GM19193 (cell line): ENCODE data around the gene UNCX.

Experiments used
- POLR2A ChIP-seq: IDR thresholded peaks from 4 replicates; pipeline ENCODE4 v1.6.1; 2011; ENCODE audit not compliant: insufficient read depth, insufficient read length; ENCODE audit errors: extremely low read depth

Gene UNCX

DNA sequence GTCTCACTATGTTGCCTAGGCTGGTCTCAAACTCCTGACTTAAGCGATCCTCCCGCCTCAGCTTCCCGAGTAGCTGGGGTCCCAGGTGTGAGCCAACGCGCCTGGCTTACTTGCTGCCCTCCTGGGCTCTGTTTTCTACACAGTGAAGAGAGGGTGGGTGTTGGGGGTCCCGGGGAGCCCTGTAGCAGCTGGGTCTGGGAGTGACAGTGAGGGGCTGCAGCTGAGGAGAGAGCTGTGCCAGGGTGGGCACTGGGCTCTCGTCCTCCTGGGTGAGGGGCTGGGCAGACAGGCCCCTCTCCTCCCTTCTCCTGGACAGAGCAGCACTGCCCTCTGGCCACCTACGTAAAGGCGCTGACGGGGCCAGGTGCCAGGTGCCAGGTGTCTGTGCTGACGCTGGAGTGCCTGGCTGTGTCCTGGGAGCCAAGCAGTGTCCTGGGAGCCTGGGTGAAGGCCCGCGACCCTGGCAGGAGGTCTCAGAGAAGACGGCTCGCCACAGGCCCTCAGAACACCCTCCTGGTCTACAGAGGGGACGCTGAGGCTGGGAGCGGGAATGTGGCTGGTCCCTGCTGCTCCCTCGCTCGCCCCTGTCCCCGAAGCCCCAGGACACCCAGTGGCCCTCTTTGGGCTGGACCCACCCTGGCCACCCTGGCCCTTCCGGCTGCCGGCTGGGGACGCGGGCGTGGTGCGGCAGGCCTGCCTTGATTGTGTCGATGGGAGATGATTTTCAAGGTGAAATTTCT, 35.6 kb downstream of the UNCX start:
- TF ChIP-seq POLR2A: no peak

DNA sequence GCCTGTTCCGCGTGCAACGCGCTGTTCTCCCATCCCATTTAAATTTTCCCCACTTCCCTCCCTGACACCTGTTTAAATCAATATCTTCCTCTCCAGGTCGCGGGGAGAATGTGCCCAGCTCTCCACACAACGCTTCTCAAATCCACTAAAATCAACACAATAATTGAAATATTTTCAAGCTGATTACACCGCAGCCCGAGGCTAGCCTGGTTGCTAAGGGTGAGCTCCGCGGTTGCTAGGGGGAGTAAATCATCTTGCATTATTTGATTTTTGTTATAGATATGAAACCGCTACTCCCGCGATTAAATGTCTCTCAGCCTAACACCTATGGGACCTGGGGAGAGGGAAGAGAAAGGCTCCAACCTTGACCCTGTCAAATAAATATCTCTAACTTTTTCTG, 36.2 kb downstream of the UNCX start:
- TF ChIP-seq POLR2A: no peak

DNA sequence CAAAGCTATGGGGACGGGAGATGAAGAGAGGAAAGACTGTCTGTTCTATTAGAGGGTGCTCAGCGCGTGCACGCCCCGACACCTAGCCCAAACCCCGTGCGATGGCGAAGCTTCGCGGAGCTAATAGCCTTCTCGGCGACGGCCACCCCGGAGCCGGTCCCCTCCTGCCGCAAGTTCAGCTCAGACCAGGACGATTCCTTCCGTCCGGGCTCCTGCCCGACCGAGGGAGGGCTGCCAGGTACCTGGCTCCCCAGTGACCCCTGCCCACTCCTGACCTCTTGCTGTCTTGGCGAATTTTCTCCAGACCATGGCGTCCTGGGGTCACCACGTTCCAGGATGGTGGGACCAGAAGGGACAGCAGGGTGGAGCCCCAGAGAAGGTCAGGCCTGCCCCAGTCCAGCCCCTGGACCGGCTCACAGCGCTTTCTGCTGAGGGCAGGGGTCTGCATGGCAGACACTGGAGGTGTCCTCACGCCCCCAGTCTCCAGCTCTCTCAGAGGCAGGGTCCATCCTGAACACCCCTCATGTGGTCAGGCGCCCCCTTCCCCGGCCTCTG, 36.7 kb downstream of the UNCX start:
- no peak for TF ChIP-seq POLR2A

DNA sequence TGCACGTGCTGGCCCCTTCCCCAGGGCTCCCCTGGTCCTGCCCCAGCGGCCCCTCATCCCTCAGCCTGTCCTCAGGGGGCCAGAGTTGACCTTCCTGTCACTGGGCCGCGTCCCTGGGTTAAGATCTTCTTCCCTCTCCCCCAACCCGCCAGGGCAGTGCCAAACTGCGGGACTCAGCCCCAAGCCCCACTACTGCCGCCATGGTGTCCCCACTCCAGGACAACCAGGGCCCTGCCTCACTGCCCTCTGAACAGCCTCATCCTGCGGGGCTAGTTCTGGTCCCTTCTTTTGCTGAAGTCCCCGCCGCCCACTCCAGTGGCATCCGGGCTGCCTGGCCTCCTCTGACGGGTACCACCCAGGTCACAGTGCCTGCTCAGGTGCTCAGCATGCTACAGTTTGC, 37.5 kb downstream of the UNCX start:
- TF ChIP-seq POLR2A: no peak

DNA sequence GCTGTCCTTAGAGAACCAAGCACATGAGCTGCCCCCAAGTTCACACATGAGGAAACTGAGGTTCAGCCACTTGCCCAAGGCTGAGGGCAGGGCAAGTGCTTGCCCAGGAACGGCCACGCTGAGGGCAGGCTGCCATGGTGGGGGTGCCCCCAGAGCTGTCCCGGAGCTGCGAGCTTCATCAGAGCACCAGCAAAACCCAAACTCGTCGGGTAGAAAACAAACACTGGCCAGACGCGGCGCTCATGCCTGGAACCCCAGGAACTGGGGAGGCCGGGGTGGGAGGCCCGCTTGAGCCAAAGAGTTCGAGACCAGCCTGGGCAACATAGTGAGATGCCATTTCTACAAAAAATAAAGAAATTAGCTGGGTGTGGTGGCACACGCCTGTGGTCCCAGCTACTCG, 38.4 kb downstream of the UNCX start:
- TF ChIP-seq POLR2A: no peak

DNA sequence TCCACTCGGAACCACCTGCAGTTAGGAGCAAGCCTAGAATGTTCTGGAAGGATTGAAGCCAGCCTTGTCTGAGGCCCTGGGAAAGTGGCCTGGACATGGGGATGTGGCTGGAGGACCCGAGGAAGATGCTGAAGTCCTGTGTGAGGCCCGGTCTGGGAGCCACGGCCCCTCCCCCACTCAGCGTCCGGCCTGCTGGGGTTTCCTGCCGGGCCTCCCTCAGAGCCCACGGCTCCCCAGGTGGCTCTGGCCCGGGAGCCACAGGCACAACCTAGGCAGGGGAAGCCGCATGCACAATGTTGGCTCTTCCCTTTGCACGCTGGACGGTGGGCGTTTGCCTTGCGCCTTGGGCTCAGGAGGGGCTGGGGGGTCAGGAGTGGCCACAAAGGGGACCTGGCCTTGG, 39.0 kb downstream of the UNCX start:
- no peak for TF ChIP-seq POLR2A

DNA sequence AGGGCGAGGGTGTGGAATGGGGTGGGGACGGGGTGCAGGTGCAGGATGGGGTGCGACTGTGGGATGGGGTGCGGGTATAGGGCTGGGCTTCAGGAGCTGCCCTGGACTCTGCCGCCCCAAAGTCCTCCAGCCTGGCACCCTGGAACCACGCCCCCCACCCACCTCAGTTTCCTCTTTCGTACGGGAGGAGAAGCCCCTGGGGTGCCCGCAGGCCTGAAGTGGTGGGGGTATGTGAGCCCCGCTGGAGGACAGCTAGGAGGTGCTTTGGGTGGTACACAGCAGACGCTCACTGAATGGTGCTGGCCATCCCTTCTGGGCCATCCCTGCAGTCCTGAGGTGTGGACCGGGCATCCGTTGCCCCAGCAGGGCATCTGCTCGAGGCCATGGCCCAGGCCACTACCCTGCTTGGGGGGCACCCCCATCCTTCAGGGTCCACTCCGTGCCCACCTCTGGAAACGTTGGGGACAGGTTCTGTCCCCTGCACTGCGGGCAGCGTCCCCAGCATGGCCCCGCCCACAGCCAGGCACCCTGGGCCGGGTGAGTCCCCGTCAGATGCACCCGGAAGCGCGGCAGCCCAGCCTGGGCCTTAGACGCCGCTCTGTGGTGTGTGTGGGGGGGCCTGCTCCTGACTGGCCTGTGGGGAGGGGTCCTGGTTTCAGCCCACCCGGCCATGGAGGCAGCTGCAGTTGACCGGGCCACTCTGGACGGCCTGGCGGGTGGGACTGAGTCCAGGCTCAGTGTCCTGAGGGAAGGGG, 41.6 kb downstream of the UNCX start:
- TF ChIP-seq POLR2A: no peak

DNA sequence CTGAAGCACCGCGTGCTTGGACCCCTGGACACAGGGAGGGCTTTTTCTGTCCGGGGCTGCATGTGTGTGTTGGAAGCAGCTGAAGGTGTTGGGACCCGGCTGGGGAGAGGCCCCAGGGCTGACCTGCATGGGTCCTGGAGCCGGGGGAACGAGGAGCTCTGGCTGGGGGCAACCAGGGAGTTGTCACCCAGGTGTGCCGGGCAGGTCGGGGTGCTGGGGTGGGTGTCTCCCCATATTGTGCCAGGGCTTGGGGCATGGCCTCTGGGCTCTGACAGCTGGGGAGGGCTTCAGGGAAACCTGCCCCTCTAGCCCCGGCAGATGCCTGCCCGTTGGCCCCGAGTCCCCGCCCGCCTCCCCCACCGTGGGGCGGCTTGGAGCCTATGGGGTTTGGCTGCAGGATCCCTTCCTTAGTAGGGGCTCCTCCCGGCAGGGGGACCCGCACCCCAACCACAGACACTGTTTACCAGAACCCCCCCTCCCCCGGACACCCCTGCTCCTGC, 42.3 kb downstream of the UNCX start:
- TF ChIP-seq POLR2A: no peak

DNA sequence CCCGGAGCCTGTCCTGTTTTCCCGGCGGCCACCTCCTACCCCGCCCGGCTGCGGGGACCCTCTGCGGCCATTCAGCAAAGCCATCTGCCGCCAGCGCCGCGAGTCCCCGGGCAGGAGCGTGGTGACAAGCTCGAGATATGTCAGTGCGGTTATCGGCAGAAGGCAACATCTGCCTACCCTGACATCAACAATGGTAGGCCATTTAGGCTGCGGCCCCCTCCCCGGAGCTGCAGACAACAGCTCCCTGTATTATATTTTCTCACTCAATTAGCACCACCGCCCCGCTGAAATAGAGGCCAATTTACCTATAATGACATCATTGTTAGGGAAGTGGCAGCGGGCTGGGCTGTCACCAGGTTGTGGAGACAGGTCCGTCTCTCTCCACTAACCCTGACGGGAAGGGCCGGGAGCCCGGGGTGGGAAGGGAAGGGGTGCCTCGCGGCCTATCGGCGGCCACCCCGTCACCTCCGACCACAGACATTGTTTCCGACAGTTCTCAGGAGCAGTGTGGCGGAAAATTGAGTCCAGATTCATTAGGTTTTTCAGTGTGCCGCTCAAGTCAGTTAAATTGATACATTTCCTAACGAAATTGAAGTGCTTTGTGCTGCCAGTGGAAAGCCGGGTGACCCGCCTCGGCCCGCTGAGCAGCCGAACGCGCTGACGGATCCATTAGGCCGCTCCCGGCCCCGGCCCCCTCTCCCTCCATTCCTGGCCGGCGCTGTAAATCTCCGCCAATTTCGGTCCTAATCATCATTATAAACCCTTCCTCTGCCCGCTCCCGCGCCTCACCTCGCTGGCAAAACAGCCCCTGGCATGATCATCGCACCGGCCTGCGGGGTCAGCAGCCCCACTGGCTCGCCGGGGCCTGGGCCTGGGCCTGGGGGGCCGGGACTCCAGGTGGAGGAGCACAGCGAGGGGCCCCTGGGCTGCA, 43.0 kb downstream of the UNCX start:
- TF ChIP-seq POLR2A: no peak

DNA sequence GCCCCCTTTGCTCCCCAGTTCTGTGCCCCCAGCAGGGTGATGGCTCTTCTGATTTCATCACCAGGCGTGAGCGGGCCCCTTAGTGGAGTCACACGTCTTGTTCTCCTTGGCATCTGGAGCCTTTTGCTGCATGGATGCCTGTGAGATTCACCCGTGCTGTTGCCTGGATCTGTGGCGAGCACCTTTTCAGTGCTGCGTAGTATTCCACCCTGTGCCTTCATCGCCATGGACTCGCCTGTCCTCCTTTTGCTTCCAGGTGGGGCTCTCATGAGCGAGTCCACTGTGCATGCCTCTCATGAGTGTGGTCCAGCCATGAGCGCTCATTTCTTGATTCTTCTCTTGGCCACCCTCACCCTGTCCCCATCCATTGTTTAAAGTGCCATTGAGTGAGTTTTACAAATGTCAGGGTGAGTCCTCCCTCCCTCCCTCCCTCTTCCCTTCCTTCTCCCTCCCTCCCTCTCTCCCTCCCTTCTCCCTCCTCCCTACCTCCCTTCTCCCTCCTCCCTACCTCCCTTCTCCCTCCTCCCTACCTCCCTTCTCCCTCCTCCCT, 44.0 kb downstream of the UNCX start:
- TF ChIP-seq POLR2A: no peak

DNA sequence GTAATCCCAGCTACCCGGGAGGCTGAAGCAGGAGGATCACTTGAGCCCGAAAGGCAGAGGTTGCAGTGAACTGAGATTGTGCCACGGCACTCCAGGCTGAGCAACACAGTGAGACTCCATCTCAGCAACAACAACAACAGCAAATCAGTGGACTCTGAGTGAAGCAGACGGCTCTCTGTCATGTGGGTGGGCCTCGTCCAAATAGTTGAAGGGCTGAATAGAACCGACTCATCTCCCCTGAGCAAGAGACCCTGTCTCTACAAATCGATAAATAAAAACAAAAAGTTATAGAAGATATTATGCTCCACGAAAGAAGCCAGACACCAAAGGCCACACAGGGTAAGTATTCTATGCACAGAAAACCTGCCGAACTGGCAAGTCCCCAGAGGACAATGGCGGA, 45.9 kb downstream of the UNCX start:
- no peak for TF ChIP-seq POLR2A

DNA sequence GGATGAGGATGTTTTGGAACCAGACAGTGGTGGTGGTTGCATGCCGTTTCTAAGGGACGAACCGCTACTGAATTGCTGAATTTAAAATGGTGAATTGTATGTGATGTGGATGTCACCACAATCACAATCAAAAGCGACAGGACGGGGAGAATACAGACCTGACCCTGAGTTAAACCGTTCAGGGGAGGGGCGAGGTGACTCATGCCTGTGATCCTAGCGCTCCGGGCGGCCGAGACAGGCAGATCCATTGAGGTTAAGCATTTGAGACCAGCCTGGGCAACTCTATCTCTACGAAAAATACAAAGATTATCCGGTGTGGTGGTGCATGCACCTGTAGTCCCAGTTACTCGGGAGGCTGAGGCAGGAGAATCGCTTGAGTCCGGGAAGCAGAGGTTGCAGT, 46.4 kb downstream of the UNCX start:
- no peak for TF ChIP-seq POLR2A

DNA sequence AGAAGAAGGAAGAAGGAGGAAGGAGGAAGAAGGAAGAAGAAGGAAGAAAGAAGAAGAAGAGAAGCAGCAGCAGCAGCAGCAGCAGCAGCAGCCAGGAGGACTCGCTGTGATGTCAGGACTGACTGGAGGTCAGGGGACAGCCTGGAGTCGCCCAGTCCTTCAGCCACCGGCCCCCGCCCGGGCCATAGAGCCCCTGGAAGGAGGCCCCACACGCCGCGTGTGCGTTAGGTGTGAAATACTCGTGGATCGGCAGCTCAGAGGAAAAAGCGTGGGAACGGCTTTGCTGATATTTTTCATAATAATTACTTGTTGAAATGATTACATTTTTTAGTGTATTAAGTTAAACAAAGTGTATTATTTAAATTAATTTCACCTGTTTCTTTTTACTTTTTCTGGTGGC, 48.4 kb downstream of the UNCX start:
- TF ChIP-seq POLR2A: no peak

DNA sequence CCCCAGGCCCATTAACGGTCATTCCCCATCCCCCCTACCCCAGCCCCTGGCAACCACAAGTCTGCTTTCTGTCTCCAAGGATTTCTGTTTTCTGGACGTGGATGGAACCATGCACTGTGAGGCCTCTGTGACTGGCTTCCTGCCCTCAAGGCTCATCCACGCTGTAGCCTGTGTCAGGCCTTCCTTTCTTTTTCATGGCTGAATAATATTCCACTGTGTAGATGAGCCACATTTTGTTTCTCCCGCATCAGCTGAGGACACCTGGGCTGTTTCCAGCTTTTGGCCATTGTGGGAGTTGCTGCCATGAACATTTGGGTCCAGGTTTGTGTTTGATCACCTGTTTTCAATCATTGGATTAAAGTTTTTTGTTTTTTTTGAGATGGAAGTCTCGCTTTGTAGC, 50.0 kb downstream of the UNCX start:
- TF ChIP-seq POLR2A: no peak
